MCF 10A (cell line): Measurements from ENCODE around the gene ST8SIA2. TPM values are rescaled to one million over a fixed set of nuclear protein-coding genes. Genes with fewer than 3 reads are reported as not detected.

Experiments
- BruUV-seq: library from RNA; stranded (reverse); fragments of 400-500 nt; replicated peaks from 2 replicates; lab custom pipeline; 2021; lab: Mats Ljungman, UMichigan
- CTCF ChIA-PET: fragments of 300-600 bp; sonication (Branson Sonifier 250); formaldehyde crosslinking; extraction: SDS; loops from one replicate; lab custom pipeline; 2021; ENCODE audit warnings: antibody characterized with exemption, inconsistent platforms; lab: Yijun Ruan, JAX
- POLR2A ChIA-PET: fragments of 300-600, 350-650 bp; sonication (Branson Sonifier 250); formaldehyde crosslinking; extraction: SDS; loops from one replicate; lab custom pipeline; 2020; ENCODE audit warnings: antibody characterized with exemption, inconsistent platforms; lab: Yijun Ruan, JAX
- DNase-seq: peaks from one replicate; pipeline ENCODE4 v3.0.0-alpha.2; 2018; ENCODE audit not compliant: unreplicated experiment
- H3K27ac Mint-ChIP-seq: one replicate; pipeline ENCODE4 v1.8.0; 2022; ENCODE audit warnings: mild to moderate bottlenecking, low read depth, mixed read lengths; ENCODE audit not compliant: unreplicated experiment
- H3K27me3 Mint-ChIP-seq: one replicate; pipeline ENCODE4 v1.8.0; 2022; ENCODE audit warnings: mixed read lengths; ENCODE audit not compliant: insufficient read depth, unreplicated experiment
- H3K36me3 Mint-ChIP-seq: one replicate; pipeline ENCODE4 v1.8.0; 2022; ENCODE audit warnings: mild to moderate bottlenecking, moderate library complexity, mixed read lengths; ENCODE audit not compliant: insufficient read depth, unreplicated experiment
- H3K4me1 Mint-ChIP-seq: one replicate; pipeline ENCODE4 v1.8.0; 2022; ENCODE audit warnings: mixed read lengths; ENCODE audit not compliant: insufficient read depth, unreplicated experiment
- H3K4me3 Mint-ChIP-seq: one replicate; pipeline ENCODE4 v1.8.0; 2022; ENCODE audit warnings: mild to moderate bottlenecking, moderate library complexity, mixed read lengths; ENCODE audit not compliant: unreplicated experiment
- H3K9me3 Mint-ChIP-seq: one replicate; pipeline ENCODE4 v1.8.0; 2022; ENCODE audit warnings: mixed read lengths; ENCODE audit not compliant: unreplicated experiment
- intact Hi-C: fragments of 100-400 bp; cut with micrococcal nuclease; formaldehyde crosslinking; loops from 2 replicates; pipeline ENCODE4 v1.14.1; 2022
- total RNA-seq: library from RNA; stranded (reverse); gene quantifications from 2 replicates; pipeline ENCODE4 v1.2.3, GENCODE V29; 2022
- TF ChIP-seq, protein P1 (sequence below): fragments of 200-600 bp; IDR thresholded peaks from one replicate; pipeline ENCODE4 v1.8.0; 2022; ENCODE audit warnings: antibody characterized with exemption, mild to moderate bottlenecking; ENCODE audit not compliant: unreplicated experiment

The ST8SIA2 gene
- total RNA-seq, 1 experiment from 2014 or later: not detected

DNA sequence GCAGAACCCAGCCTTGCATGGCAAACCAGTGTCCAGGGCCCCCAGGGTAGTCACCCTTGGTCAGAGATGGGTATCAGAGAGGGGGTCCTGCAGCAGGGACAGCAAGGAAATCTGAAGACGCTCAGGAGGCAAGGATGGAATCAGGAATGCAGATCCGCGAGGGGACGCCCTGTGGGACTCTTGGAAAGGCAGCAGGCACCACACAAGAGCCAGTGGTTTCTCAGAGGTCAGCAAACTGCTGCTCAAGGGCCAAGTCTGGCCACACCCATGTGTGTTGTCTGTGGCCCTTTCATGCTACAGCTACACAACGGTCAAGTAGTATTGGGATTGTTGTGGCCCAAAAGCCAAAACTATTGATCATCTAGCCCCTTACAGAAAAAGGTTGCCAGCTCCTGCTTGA, 69.7 kb downstream of the ST8SIA2 start:
- intact Hi-C loops: loop anchor here (10.0 kb wide), 1 partner anchor 189 kb away; no protein-coding TSS in a partner anchor
- H3K9me3 Mint-ChIP-seq: peaks cover 16% of the 10 kb centered on the region
- TF ChIP-seq, protein P1, sequence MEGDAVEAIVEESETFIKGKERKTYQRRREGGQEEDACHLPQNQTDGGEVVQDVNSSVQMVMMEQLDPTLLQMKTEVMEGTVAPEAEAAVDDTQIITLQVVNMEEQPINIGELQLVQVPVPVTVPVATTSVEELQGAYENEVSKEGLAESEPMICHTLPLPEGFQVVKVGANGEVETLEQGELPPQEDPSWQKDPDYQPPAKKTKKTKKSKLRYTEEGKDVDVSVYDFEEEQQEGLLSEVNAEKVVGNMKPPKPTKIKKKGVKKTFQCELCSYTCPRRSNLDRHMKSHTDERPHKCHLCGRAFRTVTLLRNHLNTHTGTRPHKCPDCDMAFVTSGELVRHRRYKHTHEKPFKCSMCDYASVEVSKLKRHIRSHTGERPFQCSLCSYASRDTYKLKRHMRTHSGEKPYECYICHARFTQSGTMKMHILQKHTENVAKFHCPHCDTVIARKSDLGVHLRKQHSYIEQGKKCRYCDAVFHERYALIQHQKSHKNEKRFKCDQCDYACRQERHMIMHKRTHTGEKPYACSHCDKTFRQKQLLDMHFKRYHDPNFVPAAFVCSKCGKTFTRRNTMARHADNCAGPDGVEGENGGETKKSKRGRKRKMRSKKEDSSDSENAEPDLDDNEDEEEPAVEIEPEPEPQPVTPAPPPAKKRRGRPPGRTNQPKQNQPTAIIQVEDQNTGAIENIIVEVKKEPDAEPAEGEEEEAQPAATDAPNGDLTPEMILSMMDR: no peak
- CTCF ChIA-PET: no interaction called here
- H3K36me3 Mint-ChIP-seq: peaks cover 5% of the 10 kb centered on the region
- peaks cover 34% of the 10 kb centered on the region for H3K27me3 Mint-ChIP-seq
- no peak overlapping the region for H3K4me3 Mint-ChIP-seq
- POLR2A ChIA-PET: no interaction called here
- H3K27ac Mint-ChIP-seq: no peak overlapping the region
- BruUV-seq: no TSS peak
- H3K4me1 Mint-ChIP-seq: no peaks in the 10 kb centered on the region
- DNase-seq: no peak

DNA sequence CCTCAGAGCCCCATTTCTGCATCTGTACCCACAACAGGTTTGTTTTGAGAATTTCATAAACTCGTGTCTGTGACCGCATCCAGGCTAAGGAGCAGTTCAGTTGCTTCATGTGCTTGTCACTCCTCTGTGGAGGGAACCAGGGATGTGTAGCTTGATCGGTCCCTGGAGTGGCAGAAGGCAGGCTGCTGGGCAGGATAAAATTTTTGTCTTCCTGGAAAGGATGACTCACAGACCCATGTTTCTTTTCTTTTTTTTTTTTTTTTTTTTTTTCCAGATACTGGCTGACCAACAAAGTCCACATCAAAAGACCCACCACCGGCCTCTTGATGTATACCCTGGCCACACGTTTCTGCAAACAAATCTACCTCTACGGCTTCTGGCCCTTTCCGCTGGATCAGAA, 70.1 kb downstream of the ST8SIA2 start:
- no peak overlapping the region for H3K4me3 Mint-ChIP-seq
- ChIA-PET POLR2A (no interaction called here), CTCF (no interaction called here)
- H3K4me1 Mint-ChIP-seq: no peaks in the 10 kb centered on the region
- H3K27me3 Mint-ChIP-seq: peaks cover 37% of the 10 kb centered on the region
- intact Hi-C loops: loop anchor here (10.0 kb wide), 1 partner anchor 189 kb away; no protein-coding TSS in a partner anchor
- no peak overlapping the region for H3K27ac Mint-ChIP-seq
- no peak for DNase-seq
- H3K9me3 Mint-ChIP-seq: peaks cover 19% of the 10 kb centered on the region
- no TSS peak for BruUV-seq
- H3K36me3 Mint-ChIP-seq: peaks cover 5% of the 10 kb centered on the region
- TF ChIP-seq, protein P1: no peak

DNA sequence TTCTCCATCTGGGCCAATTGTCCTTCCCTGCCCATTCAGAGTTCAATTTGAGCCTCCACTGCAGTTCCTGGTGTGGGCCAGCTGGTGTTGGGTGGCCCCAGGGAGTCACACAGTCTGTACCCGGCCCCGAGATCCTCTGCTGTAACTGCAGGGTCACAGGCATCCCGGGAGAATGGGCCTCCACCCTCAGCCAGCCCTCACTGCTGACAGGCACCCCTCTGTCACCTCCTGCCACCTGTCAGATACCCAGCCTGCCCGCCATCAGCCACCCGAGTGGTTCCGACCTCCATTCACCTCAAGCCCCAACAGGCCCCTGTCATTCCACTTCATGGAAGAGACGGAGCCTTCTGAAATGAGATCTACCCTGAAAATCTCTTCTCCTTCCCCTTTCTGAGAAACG, 73.2 kb downstream of the ST8SIA2 start:
- CTCF ChIA-PET: no interaction called here
- POLR2A ChIA-PET: no interaction called here
- DNase-seq: no peak
- H3K27ac Mint-ChIP-seq: no peak overlapping the region
- intact Hi-C loops: loop anchor here (10.0 kb wide), 1 partner anchor 192 kb away; no protein-coding TSS in a partner anchor
- peaks cover 5% of the 10 kb centered on the region for H3K36me3 Mint-ChIP-seq
- BruUV-seq: no TSS peak
- TF ChIP-seq, protein P1: no peak
- H3K27me3 Mint-ChIP-seq: peaks cover 50% of the 10 kb centered on the region
- H3K4me1 Mint-ChIP-seq: no peaks in the 10 kb centered on the region
- no peak overlapping the region for H3K4me3 Mint-ChIP-seq
- H3K9me3 Mint-ChIP-seq: peaks cover 19% of the 10 kb centered on the region

DNA sequence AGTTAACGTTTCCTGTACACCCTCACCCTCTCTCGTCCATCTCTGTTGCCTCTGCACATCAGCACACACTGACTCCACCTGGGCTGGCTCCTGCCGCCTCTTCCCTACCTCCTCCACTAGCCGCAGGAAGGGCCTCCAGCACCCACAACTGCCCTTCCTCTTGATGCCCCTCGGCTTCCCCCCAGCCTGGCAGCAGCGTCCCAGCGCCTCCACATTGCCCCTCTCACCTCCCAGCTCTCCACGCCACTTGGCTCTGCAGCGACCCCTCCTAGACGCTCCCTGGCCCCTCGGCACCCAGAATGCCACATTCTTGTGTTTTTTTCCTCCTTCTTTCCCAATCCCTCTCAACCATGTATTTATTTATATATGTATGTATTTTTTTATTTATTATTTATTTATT, 73.6 kb downstream of the ST8SIA2 start:
- Mint-ChIP-seq H3K27me3 (peaks cover 47% of the 10 kb centered on the region), H3K36me3 (peaks cover 5% of the 10 kb centered on the region), H3K27ac (no peak overlapping the region), H3K9me3 (peaks cover 19% of the 10 kb centered on the region), H3K4me1 (no peaks in the 10 kb centered on the region), H3K4me3 (no peak overlapping the region)
- ChIA-PET CTCF (no interaction called here), POLR2A (no interaction called here)
- BruUV-seq: no TSS peak
- TF ChIP-seq, protein P1: no peak
- intact Hi-C loops: loop anchor here (10.0 kb wide), 1 partner anchor 192 kb away; no protein-coding TSS in a partner anchor
- DNase-seq: no peak
